ENCODE results near the gene ACP4. TPM values are rescaled to one million over a fixed set of nuclear protein-coding genes. Genes with fewer than 3 reads are reported as not detected.

The ACP4 gene
- total and polyA plus RNA-seq, 2 of the 13 experiments (the other 11 are each of a cell fraction or from before 2014, with no cell fraction given), result 0.08 TPM; not detected in 1

DNA sequence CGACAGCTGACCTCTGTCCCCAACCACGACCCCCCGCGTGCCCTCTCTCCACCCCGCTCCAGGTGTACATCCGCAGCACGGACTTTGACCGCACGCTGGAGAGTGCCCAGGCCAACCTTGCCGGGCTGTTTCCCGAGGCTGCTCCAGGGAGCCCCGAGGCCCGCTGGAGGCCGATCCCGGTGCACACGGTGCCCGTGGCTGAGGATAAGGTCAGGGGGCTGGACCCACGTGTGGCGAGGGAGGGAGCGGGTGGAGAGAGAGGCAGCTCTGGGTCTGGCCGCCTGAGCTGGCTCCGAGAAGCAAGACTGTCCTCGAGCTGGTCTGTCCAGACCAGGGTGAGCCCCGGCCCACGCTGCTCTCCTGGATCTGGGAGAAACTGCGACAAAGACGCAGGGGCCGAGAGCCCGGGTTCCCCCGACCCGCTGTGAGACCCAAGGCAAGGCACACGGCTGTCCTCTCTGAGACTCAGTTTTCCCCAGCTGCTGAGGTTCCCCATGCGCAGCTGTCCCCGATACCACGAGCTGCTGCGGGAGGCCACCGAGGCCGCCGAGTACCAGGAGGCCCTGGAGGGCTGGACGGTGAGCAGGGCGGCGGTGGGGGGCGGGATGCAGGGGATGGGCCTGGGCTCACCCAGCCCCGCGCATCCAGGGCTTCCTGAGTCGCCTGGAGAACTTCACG is 1.5 kb downstream of the ACP4 start (continued):
- TF ChIP-seq DRAP1 (CRISPR knock-in tag; IDR thresholded peaks at IDR 0.05), result no peak
- no peak for TF ChIP-seq ZNF260 (CRISPR knock-in tag; IDR thresholded peaks at IDR 0.05; ENCODE audit: borderline replicate concordance, low read depth)
- TF ChIP-seq ARID5B (CRISPR knock-in tag; IDR thresholded peaks at IDR 0.05), result 0 out of 2 replicates have a peak, but pooled peaks have one; percentile 18
- TF ChIP-seq ZNF570 (CRISPR knock-in tag; IDR thresholded peaks at IDR 0.05; ENCODE audit: borderline replicate concordance), result no peak
- TF ChIP-seq ZNF891 (CRISPR knock-in tag; IDR thresholded peaks at IDR 0.05), result no peak
- TF ChIP-seq, protein P1, sequence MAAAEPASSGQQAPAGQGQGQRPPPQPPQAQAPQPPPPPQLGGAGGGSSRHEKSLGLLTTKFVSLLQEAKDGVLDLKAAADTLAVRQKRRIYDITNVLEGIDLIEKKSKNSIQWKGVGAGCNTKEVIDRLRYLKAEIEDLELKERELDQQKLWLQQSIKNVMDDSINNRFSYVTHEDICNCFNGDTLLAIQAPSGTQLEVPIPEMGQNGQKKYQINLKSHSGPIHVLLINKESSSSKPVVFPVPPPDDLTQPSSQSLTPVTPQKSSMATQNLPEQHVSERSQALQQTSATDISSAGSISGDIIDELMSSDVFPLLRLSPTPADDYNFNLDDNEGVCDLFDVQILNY (CRISPR knock-in tag; conservative IDR thresholded peaks at IDR 0.05), result no peak
- no peak for TF ChIP-seq BRCA1 (CRISPR knock-in tag; IDR thresholded peaks at IDR 0.05)
- no peak for TF ChIP-seq ZNF737 (CRISPR knock-in tag; IDR thresholded peaks at IDR 0.05; ENCODE audit: borderline replicate concordance)
- peak; percentile 53; the same call in 1 of the 2 replicates for TF ChIP-seq PAXIP1 (CRISPR knock-in tag; conservative IDR thresholded peaks at IDR 0.05)
- TF ChIP-seq ZNF615 (CRISPR knock-in tag; IDR thresholded peaks at IDR 0.05; ENCODE audit: borderline replicate concordance), result no peak

Data from HepG2 (cell line).